Fibroblast of the aortic adventitia (primary cell): Measurements from ENCODE around the gene AFF2. TPM values are rescaled to one million over a fixed set of nuclear protein-coding genes. Genes with fewer than 3 reads are reported as not detected.
A peak's percentile ranks its signal among the peaks of the same experiment; 100 is the strongest.

Experiments
- DNase-seq: peaks from one replicate; pipeline ENCODE4 v3.0.0-alpha.2; 2010; ENCODE audit warnings: low read depth
- H3K4me3 ChIP-seq: 2 replicates; pipeline ENCODE4 v1.5.1; 2011; ENCODE audit warnings: low read depth, mild to moderate bottlenecking, control low read depth, low read length, moderate library complexity
- total RNA-seq: library from RNA; depleted of rRNA; stranded (reverse); fragments of >200 nt; gene quantifications from 2 replicates; pipeline ENCODE4 v1.2.3, GENCODE V29; 2012; ENCODE audit warnings: low replicate concordance
- TF ChIP-seq, protein P1 (sequence below): IDR thresholded peaks from 2 replicates; pipeline ENCODE4 v1.5.1; 2011; ENCODE audit warnings: mild to moderate bottlenecking, low read length, control low read depth, inconsistent platforms; ENCODE audit not compliant: insufficient read depth

AFF2 gene
- total RNA-seq, 1 donor, result 6.6 TPM

- no peak overlapping the region for H3K4me3 ChIP-seq
- DNase-seq, result no peak
- TF ChIP-seq, protein P1, sequence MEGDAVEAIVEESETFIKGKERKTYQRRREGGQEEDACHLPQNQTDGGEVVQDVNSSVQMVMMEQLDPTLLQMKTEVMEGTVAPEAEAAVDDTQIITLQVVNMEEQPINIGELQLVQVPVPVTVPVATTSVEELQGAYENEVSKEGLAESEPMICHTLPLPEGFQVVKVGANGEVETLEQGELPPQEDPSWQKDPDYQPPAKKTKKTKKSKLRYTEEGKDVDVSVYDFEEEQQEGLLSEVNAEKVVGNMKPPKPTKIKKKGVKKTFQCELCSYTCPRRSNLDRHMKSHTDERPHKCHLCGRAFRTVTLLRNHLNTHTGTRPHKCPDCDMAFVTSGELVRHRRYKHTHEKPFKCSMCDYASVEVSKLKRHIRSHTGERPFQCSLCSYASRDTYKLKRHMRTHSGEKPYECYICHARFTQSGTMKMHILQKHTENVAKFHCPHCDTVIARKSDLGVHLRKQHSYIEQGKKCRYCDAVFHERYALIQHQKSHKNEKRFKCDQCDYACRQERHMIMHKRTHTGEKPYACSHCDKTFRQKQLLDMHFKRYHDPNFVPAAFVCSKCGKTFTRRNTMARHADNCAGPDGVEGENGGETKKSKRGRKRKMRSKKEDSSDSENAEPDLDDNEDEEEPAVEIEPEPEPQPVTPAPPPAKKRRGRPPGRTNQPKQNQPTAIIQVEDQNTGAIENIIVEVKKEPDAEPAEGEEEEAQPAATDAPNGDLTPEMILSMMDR, result no peak
Measured at GRCh38 chrX:148915474-148915873, 415.1 kb downstream of the AFF2 start.

DNA sequence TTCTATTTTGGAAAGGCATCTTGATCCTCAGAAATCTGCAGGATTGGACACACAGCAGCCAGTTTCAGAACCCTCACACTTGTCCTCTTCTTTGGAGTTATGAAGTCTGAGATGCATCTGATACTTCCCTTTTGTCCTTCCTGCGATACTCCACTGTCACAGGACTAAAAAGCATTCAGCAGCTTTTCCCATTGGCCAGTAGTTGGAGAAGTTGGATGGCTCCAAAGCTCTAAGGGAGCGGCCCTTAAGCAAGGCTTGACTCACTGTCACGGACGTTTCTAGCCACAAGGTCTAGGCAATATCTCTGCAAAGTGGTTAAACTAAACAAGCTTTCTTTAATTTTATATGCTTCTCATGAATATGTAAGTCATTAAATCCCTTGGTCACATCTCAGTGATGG lies 417.0 kb downstream of the AFF2 start:
- H3K4me3 ChIP-seq, result no peak overlapping the region
- no peak for DNase-seq
- TF ChIP-seq, protein P1, result no peak

DNA sequence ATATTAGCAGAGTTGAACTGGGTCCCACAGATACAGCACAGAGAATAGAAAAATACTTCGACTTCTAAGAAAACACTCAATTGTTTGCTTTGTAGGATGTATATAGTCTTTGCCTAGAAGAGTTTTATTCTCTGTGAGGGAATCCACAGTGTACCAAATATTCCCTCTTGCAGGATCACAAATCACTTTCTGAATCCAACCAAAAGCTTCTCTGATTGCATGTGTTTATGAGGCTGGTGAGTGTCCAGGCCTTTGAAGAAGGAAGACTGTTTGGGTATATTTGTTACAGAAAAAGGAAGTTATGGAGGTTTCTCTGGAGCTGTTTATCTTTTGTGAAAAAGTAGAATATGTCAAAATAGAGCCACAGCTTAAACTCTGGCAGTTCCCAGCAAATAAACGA lies 423.2 kb downstream of the AFF2 start:
- TF ChIP-seq, protein P1, result no peak
- H3K4me3 ChIP-seq, result no peak overlapping the region
- no peak for DNase-seq

- no peak for DNase-seq
- TF ChIP-seq, protein P1, result no peak
- no peak overlapping the region for H3K4me3 ChIP-seq
Measured at GRCh38 chrX:148926371-148926770, 426.0 kb downstream of the AFF2 start.

DNA sequence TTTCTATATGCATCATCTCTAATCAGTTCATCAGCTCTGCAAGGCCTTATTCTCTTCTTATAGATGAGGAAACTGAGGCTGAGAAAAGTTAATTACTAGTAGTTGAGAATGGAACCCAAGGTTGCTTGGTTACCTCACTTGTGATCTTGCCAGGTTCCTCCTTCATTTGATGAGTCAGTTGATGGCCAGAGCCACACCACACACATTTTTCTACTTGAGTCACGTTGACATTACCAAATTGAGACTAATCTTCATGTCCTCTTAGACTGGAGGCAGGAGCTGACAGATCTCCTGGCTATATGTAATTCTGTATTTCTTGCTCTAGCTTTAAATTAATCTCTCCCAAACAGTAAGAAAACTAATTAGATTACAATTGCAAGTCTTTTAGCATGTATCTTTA lies 428.4 kb downstream of the AFF2 start:
- no peak overlapping the region for H3K4me3 ChIP-seq
- TF ChIP-seq, protein P1, result no peak
- DNase-seq, result peak; percentile 26

DNA sequence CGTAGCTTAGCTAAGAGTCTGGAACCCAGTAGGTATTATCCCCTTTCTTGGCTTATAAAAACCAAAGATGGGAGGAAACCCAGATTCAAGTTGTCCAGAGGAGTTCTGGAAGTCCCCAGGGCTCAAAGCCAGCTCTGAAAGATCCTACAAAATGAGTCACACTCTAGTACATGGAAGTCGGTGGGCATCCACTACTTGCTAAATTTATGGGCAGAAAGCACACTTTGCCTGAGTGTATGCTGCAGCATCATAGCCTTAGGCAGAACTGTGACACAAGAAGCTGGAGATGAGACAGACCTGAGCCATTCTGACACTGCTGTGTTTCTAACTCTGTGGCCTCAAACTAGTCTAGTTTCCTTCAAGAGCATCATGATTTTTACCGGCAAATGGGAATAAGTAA lies 429.3 kb downstream of the AFF2 start:
- peak; percentile 47 for DNase-seq
- H3K4me3 ChIP-seq, result no peak overlapping the region
- TF ChIP-seq, protein P1, result no peak

DNA sequence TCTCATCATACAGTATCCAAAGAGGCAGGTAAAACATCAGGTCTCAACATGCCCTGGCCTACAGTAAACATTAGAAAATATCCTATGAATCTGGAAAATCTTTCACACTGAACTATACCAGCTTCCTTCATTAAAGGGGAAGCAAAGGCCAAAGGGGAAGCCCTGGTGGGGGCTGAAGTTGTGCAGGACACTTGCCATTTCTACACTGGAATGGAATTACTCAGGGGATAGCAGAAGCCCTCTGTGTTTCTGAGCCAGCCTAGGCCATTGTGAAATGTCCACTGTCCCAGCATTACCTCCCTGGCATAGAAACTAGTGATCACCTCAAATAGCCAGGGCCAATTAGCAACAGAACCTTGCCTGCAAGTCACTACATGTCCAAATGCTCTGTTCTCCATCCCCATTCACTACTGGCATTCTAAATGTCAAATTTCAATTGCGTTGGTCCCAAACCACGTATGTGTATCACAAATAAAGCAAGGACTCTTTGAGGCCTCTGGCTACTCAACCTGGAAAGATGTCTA lies 429.9 kb downstream of the AFF2 start:
- no peak overlapping the region for H3K4me3 ChIP-seq
- TF ChIP-seq, protein P1, result no peak
- no peak for DNase-seq
